HepG2 (cell line): Measurements from ENCODE around the gene CEP68. TPM values are rescaled to one million over a fixed set of nuclear protein-coding genes. Genes with fewer than 3 reads are reported as not detected.

Experiments used
- ATAC-seq: fragments of 200-7000 bp; cut with Tn5 transposase; 3 replicates; pipeline ENCODE4 v1.9.1; 2020; ENCODE audit warnings: mild to moderate bottlenecking, moderate library complexity
- BruUV-seq: library from RNA; stranded (reverse); fragments of 400-500 nt; replicated peaks from 2 replicates; lab custom pipeline; 2021; lab: Mats Ljungman, UMichigan
- CTCF ChIA-PET: fragments of 300-600 bp; formaldehyde crosslinking; extraction: SDS; loops from one replicate; lab custom pipeline; 2021; ENCODE audit warnings: low total read pairs, inconsistent platforms, low intra/inter-chr PET ratio; lab: Yijun Ruan, JAX
- POLR2A ChIA-PET: fragments of 350-600 bp; sonication (Branson Sonifier 250); formaldehyde crosslinking; loops from one replicate; lab custom pipeline; 2020; ENCODE audit warnings: antibody characterized with exemption, inconsistent platforms; lab: Yijun Ruan, JAX
- DNase-seq: peaks from one replicate; pipeline ENCODE4 v3.0.0-alpha.2; 2015; ENCODE audit warnings: low spot score
- FAIRE-seq: peaks from 3 replicates; lab custom pipeline; 2011; peaks lifted over from hg19 to GRCh38; lab: Jason Lieb, UNC
- H2AFZ ChIP-seq: one replicate; pipeline ENCODE4 v1.6.1; 2011; ENCODE audit warnings: low read length, inconsistent platforms
- H3K27ac ChIP-seq: fragments of 300-600 bp; 3 replicates; pipeline ENCODE4 v1.8.0; 2011; ENCODE audit warnings: mixed run types, mild to moderate bottlenecking, mixed read lengths, low read length, inconsistent platforms; ENCODE audit not compliant: insufficient read depth; ENCODE audit errors: extremely low read length
- H3K27me3 ChIP-seq, 2 experiments: fragments of 200-600 bp in 1 of 2; 2 replicates in 1 of 2; 3 replicates in 1 of 2; pipeline versions ENCODE4 v1.6.0 to v1.8.0; 2011; ENCODE audit warnings: low read length in 2 of 2, mild to moderate bottlenecking in 2 of 2, moderate library complexity in 2 of 2, inconsistent platforms in 1 of 2; ENCODE audit not compliant: insufficient read depth in 2 of 2, control insufficient read depth in 1 of 2
- H3K36me3 ChIP-seq, 2 experiments: fragments of 200-600 bp in 1 of 2; replicated peaks in 1 of 2; 2 replicates in 1 of 2; 3 replicates in 1 of 2; pipeline versions ENCODE4 v1.5.1 to v1.8.0; 2011; ENCODE audit warnings: low read length in 2 of 2, inconsistent platforms in 1 of 2; ENCODE audit not compliant: insufficient read depth in 2 of 2, control insufficient read depth in 1 of 2
- H3K4me1 ChIP-seq: 2 replicates; pipeline ENCODE4 v1.5.1; 2012; ENCODE audit warnings: low read length, inconsistent platforms; ENCODE audit not compliant: insufficient read depth
- H3K4me2 ChIP-seq: 2 replicates; pipeline ENCODE4 v1.6.0; 2011; ENCODE audit warnings: low read depth, low read length, inconsistent platforms
- H3K4me3 ChIP-seq, 3 experiments: fragments of 200-600 bp in 1 of 3; sonication (generic), shearing (Covaris generic) in 1 of 3; replicated peaks in 1 of 3; 2 replicates each; pipeline ENCODE4 v1.5.1; 2011 to 2016; ENCODE audit warnings: low read length in 3 of 3, inconsistent platforms in 2 of 3, low read depth in 2 of 3, mild to moderate bottlenecking in 2 of 3, control low read depth in 1 of 3, mixed read lengths in 1 of 3; ENCODE audit not compliant: insufficient read depth in 1 of 3
- H3K79me2 ChIP-seq: one replicate; pipeline ENCODE4 v1.6.1; 2011; ENCODE audit warnings: low read length, inconsistent platforms; ENCODE audit not compliant: insufficient read depth
- H3K9ac ChIP-seq: 2 replicates; pipeline ENCODE4 v1.6.0; 2011; ENCODE audit warnings: mild to moderate bottlenecking, low read depth, low read length, inconsistent platforms; ENCODE audit not compliant: insufficient read depth
- H3K9me3 ChIP-seq: 2 replicates; pipeline ENCODE4 v1.5.1; 2012; ENCODE audit warnings: mild to moderate bottlenecking, low read length
- H4K20me1 ChIP-seq: 2 replicates; pipeline ENCODE4 v1.6.0; 2011; ENCODE audit warnings: inconsistent platforms, mild to moderate bottlenecking, low read length, moderate library complexity; ENCODE audit not compliant: insufficient read depth
- GATAD2A ChIP-seq: IDR thresholded peaks from 2 replicates; pipeline ENCODE4 v1.6.1; 2016
- HDAC1 ChIP-seq: sonication (generic); formaldehyde crosslinking; IDR thresholded peaks from 2 replicates; pipeline ENCODE4 v1.5.1; 2020; ENCODE audit warnings: mild to moderate bottlenecking, missing genetic modification reagents
- RORA ChIP-seq: sonication (generic); formaldehyde crosslinking; IDR thresholded peaks from 2 replicates; pipeline ENCODE4 v1.5.0; 2020; ENCODE audit warnings: mild to moderate bottlenecking, missing genetic modification reagents, moderate library complexity
- SCMH1 ChIP-seq: sonication (generic); formaldehyde crosslinking; IDR thresholded peaks from 2 replicates; pipeline ENCODE4 v1.9.0; 2021; ENCODE audit warnings: missing genetic modification reagents, mild to moderate bottlenecking, borderline replicate concordance
- SMAD3 ChIP-seq: sonication (generic); formaldehyde crosslinking; IDR thresholded peaks from 2 replicates; pipeline ENCODE4 v1.4.0; 2020; ENCODE audit warnings: missing genetic modification reagents
- SMC3 ChIP-seq: IDR thresholded peaks from 2 replicates; pipeline ENCODE4 v1.6.1; 2011; ENCODE audit warnings: low read length, improper control_type of control experiment
- SPEN ChIP-seq: sonication (generic); formaldehyde crosslinking; IDR thresholded peaks from 2 replicates; pipeline ENCODE4 v1.5.1; 2020; ENCODE audit warnings: low read depth, mild to moderate bottlenecking, missing genetic modification reagents
- TCF7L2 ChIP-seq: IDR thresholded peaks from 2 replicates; pipeline ENCODE4 v1.6.1; 2011; ENCODE audit warnings: mild to moderate bottlenecking, low read depth, low read length, moderate library complexity
- ZBTB42 ChIP-seq: sonication (generic); formaldehyde crosslinking; IDR thresholded peaks from 2 replicates; pipeline ENCODE4 v1.5.0; 2020; ENCODE audit warnings: mild to moderate bottlenecking, missing genetic modification reagents
- ZNF225 ChIP-seq: sonication (generic); formaldehyde crosslinking; IDR thresholded peaks from 2 replicates; pipeline ENCODE4 v1.4.0; 2020; ENCODE audit warnings: mild to moderate bottlenecking, missing genetic modification reagents
- ZNF530 ChIP-seq: sonication (generic); formaldehyde crosslinking; IDR thresholded peaks from 2 replicates; pipeline ENCODE4 v1.5.0; 2020; ENCODE audit warnings: low read depth, mild to moderate bottlenecking, missing genetic modification reagents
- ZNF569 ChIP-seq: sonication (generic); formaldehyde crosslinking; IDR thresholded peaks from 2 replicates; pipeline ENCODE4 v1.5.0; 2020; ENCODE audit warnings: mild to moderate bottlenecking, missing genetic modification reagents, moderate library complexity, borderline replicate concordance
- ZNF768 ChIP-seq: sonication (generic); formaldehyde crosslinking; IDR thresholded peaks from 2 replicates; pipeline ENCODE4 v1.4.0; 2020; ENCODE audit warnings: missing genetic modification reagents
- ZNF83 ChIP-seq: sonication (generic); formaldehyde crosslinking; IDR thresholded peaks from 2 replicates; pipeline ENCODE4 v1.4.0; 2020; ENCODE audit warnings: missing genetic modification reagents, mild to moderate bottlenecking, borderline replicate concordance
- ZNF891 ChIP-seq: sonication (generic); formaldehyde crosslinking; IDR thresholded peaks from 2 replicates; pipeline ENCODE4 v1.5.0; 2020; ENCODE audit warnings: mild to moderate bottlenecking, missing genetic modification reagents
- WGBS: methylation state at CpG from one replicate; pipeline ENCODE4 v1.1.6; 2017; ENCODE audit warnings: low lambda C conversion rate; 5-methylcytosine and 5-hydroxymethylcytosine counted together
- in situ Hi-C: cut with HindIII; loops from 2 replicates; pipeline ENCODE4 v1.10.0; 2017; ENCODE audit warnings: low pct_unique_long_range_greater_than_20kb; ENCODE audit not compliant: extremely low pct_ligation_motif_present
- intact Hi-C: fragments of 100-400 bp; cut with micrococcal nuclease; formaldehyde crosslinking; loops from one replicate; pipeline ENCODE4 v1.10.0; 2022; ENCODE audit not compliant: unreplicated experiment
- polyA plus RNA-seq, 8 experiments: library from polyadenylated mRNA; depleted of rRNA in 3 of 8; stranded (reverse) in 7 of 8; unstranded in 1 of 8; fragments of >200 nt; fragmentation: Illumina TruSeq in 4 of 8; extraction: Trizol in 4 of 8; gene quantifications; 2 replicates each; pipeline versions ENCODE4 v1.2.1 to v1.2.3, GENCODE V29; 2011 to 2016; ENCODE audit warnings: low read depth in 4 of 8, missing spikeins in 1 of 8, mixed read lengths in 1 of 8; ENCODE audit not compliant: insufficient read depth in 1 of 8
- total RNA-seq, 5 experiments: library from RNA; depleted of rRNA; stranded (reverse); fragments of >200 nt; fragmentation: Illumina TruSeq; extraction: Trizol; gene quantifications; 2 replicates each; pipeline ENCODE4 v1.2.3, GENCODE V29; 2016; ENCODE audit warnings: low read depth in 1 of 5
- TF ChIP-seq, protein P1 (sequence below): IDR thresholded peaks from 2 replicates; pipeline ENCODE4 v1.6.1; 2018; ENCODE audit warnings: missing genetic modification reagents, mild to moderate bottlenecking, missing compliant biosample characterization
- TF ChIP-seq, protein P2 (sequence below): sonication (generic); formaldehyde crosslinking; IDR thresholded peaks from 2 replicates; pipeline ENCODE4 v1.5.0; 2020; ENCODE audit warnings: missing genetic modification reagents
- TF ChIP-seq, protein P3 (sequence below): sonication (generic); formaldehyde crosslinking; conservative IDR thresholded peaks from 2 replicates; pipeline ENCODE4 v1.4.0; 2020; ENCODE audit warnings: missing genetic modification reagents
- TF ChIP-seq, protein P4 (sequence below): sonication (generic); formaldehyde crosslinking; IDR thresholded peaks from 2 replicates; pipeline ENCODE4 v1.4.0; 2020; ENCODE audit warnings: mild to moderate bottlenecking, missing genetic modification reagents
- TF ChIP-seq, protein P5 (sequence below): sonication (generic); formaldehyde crosslinking; IDR thresholded peaks from 2 replicates; pipeline ENCODE4 v1.8.0; 2022; ENCODE audit warnings: missing genetic modification reagents, mild to moderate bottlenecking, inconsistent platforms, borderline replicate concordance

Gene CEP68
- total and polyA plus RNA-seq, 2 of the 13 experiments (the other 11 are each of a cell fraction or from before 2014, with no cell fraction given): 5.7 to 9.3 TPM

DNA sequence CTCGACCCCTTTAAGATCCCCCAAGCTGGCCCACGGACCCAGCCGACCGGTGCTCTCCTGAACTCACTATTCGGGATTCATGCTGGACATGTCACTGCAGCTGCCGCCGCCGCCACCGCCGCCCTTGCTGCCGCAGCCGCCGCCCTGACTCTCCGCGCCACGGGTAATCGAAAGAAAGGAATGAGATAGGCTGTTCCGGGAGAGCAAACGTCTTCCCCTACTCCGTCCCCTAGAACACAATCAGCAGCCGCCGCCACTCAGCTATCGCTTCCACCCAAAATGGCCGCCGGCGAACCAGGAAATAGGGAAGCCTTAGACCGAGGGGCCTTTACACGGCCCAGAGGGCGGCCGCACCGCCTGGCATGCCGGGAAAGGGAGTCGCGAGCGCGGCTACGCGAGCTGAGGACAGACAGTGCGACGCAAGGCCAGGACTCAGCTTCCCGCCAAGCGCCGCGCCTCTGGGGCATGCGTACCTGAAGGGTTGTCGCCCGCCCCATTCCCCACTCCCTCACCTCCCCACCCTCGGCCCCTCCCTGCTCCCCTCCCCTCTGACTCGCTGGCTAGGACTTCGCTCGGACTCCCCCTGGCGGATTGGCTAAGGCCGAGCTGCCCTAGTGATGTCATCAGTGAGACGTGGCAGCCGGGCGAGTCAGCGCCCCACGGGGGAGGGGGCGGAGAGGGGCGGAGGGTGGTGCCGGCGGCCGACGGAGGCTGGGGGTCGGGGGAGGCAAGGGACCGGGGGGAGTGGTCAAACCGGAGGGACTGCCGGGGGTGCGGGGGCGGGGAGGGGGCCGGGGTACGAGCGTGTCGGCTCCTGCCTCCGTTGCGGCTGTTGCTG, 73.8 kb downstream of the CEP68 start, which contains the start of gene RAB1A:
TSS of gene RAB1A (minus strand) at position 281 of the 838 bp plus-strand sequence. CDS start at position 90, 191 bp downstream.
- intact Hi-C loops: loop anchor here (2.0 to 5.0 kb wide), 6 partner anchors 17 to 97 kb away; partner anchors contain the start of genes ACTR2 and CEP68
- FAIRE-seq: peak; percentile 82
- under 1% methylated on average over 68 of the region's 76 CpGs for WGBS
- TF ChIP-seq SPEN (CRISPR knock-in tag) (peak; percentile 78), RORA (CRISPR knock-in tag) (no peak), HDAC1 (CRISPR knock-in tag) (peak; percentile 55; the same call in 1 of the 2 replicates), ZNF891 (CRISPR knock-in tag) (peak; percentile 94), ZNF225 (no peak), ZNF530 (CRISPR knock-in tag) (no peak), ZNF569 (CRISPR knock-in tag) (peak; percentile 40; the same call in 1 of the 2 replicates), TCF7L2 (no peak), ZNF768 (CRISPR knock-in tag) (no peak), GATAD2A (CRISPR knock-in tag) (peak; percentile 26), SMC3 (no peak; the same call in 1 of the 2 replicates), SMAD3 (CRISPR knock-in tag) (peak; percentile 86), ZNF83 (no peak), SCMH1 (no peak), ZBTB42 (CRISPR knock-in tag) (no peak)
- TF ChIP-seq, protein P1, sequence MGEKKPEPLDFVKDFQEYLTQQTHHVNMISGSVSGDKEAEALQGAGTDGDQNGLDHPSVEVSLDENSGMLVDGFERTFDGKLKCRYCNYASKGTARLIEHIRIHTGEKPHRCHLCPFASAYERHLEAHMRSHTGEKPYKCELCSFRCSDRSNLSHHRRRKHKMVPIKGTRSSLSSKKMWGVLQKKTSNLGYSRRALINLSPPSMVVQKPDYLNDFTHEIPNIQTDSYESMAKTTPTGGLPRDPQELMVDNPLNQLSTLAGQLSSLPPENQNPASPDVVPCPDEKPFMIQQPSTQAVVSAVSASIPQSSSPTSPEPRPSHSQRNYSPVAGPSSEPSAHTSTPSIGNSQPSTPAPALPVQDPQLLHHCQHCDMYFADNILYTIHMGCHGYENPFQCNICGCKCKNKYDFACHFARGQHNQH: peak; percentile 56
- TF ChIP-seq, protein P2, sequence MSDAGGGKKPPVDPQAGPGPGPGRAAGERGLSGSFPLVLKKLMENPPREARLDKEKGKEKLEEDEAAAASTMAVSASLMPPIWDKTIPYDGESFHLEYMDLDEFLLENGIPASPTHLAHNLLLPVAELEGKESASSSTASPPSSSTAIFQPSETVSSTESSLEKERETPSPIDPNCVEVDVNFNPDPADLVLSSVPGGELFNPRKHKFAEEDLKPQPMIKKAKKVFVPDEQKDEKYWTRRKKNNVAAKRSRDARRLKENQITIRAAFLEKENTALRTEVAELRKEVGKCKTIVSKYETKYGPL (CRISPR knock-in tag): no peak
- TF ChIP-seq, protein P3, sequence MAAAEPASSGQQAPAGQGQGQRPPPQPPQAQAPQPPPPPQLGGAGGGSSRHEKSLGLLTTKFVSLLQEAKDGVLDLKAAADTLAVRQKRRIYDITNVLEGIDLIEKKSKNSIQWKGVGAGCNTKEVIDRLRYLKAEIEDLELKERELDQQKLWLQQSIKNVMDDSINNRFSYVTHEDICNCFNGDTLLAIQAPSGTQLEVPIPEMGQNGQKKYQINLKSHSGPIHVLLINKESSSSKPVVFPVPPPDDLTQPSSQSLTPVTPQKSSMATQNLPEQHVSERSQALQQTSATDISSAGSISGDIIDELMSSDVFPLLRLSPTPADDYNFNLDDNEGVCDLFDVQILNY (CRISPR knock-in tag): peak; percentile 91
- TF ChIP-seq, protein P4, sequence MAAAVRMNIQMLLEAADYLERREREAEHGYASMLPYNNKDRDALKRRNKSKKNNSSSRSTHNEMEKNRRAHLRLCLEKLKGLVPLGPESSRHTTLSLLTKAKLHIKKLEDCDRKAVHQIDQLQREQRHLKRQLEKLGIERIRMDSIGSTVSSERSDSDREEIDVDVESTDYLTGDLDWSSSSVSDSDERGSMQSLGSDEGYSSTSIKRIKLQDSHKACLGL: peak; percentile 86
- TF ChIP-seq, protein P5, sequence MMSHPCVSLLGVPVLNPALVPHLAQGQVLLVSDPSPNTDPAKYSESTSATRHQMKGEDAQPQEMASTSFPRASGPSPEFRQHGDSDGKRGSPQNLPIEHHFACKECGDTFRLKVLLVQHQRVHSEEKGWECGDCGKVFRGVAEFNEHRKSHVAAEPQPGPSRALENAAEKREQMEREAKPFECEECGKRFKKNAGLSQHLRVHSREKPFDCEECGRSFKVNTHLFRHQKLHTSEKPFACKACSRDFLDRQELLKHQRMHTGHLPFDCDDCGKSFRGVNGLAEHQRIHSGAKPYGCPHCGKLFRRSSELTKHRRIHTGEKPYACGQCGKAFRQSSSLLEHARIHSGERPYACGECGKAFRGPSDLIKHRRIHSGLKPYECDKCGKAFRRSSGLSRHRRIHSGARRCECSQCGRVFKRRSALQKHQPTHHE (CRISPR knock-in tag): no peak

More for the DNA sequence above, 73.8 kb downstream of the CEP68 start, which contains the start of gene RAB1A:
- ChIA-PET CTCF (interaction anchor here (0.6 kb wide), 1 partner anchor 40 kb away, joined by 3 read pairs; no protein-coding TSS in a partner anchor), POLR2A (interaction anchor here (0.6 to 3.1 kb wide), 38 partner anchors 10 to 476 kb away, joined by 3 to 62 read pairs (median 5); partner anchors contain the start of genes ACTR2, CEP68, SERTAD2 and SPRED2)
- no peaks in the 10 kb centered on the region for H3K9me3 ChIP-seq
- H3K79me2 ChIP-seq: peaks cover 49% of the 10 kb centered on the region
- H3K9ac ChIP-seq: peak within 1 kb of the TSS; percentile 100
- H3K27me3 ChIP-seq: peaks cover 0 to 4% of the 10 kb centered on the region in 2 experiments; a peak in 1 of 5 replicates
- in situ Hi-C loops: no loop called here
- peaks cover 44% of the 10 kb centered on the region for H4K20me1 ChIP-seq
- H3K4me2 ChIP-seq: peak within 1 kb of the TSS; percentile 98
- no TSS peak for BruUV-seq
- no peaks in the 10 kb centered on the region; a peak in 1 of 5 replicates for H3K36me3 ChIP-seq
- ATAC-seq (peak; percentile 98), DNase-seq (peak; percentile 99)
- H3K4me3 ChIP-seq: peak within 1 kb of the TSS; percentile 89 to 98 (median 97)
- no peak within 1 kb of the TSS for H2AFZ ChIP-seq
- peaks cover 69% of the 10 kb centered on the region for H3K4me1 ChIP-seq
- peak within 1 kb of the TSS; percentile 95 for H3K27ac ChIP-seq
